GM19023 (cell line): ENCODE measurements around the gene RFTN1.

Source experiments
- ATAC-seq: cut with Tn5 transposase; IDR thresholded peaks from one replicate; pipeline ENCODE4 v1.9.1; 2021; ENCODE audit warnings: mild to moderate bottlenecking, moderate library complexity; ENCODE audit not compliant: unreplicated experiment

The RFTN1 gene

DNA sequence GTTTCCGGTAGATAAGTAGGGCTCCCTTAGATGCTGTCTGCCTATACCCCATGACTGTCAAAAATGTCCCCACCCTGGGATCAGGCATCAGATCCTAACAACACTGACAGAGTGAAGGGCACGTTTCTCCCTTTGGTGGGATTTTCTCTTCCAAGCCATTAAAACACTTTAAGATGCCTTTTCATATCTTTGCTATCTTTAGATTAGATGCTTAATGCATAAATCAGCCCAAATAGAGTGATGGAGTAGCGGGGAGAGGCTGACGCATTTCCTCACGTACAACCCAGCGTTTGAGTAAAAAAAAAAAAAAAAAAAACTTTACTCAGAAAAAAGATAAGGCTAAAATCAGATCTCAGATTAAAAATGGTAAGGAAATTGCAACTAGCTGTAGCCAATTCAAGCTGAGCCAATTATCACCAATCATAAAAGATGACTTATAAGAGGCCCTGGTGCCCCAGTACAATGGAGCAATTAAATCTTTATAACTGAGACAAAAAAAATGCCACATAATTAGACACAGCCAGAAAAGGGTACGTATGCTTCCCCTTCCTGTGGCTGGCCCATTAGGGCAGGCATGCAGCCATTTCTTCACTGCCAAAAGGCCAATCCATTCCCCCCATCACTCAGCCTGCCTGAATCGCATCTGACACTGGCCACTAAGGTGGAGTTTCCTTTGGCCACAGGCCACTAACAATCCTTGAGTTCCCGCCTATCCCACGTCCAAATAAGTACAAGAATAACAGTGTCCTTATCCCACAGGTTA, 45.0 kb downstream of the RFTN1 start:
- no peak for ATAC-seq

DNA sequence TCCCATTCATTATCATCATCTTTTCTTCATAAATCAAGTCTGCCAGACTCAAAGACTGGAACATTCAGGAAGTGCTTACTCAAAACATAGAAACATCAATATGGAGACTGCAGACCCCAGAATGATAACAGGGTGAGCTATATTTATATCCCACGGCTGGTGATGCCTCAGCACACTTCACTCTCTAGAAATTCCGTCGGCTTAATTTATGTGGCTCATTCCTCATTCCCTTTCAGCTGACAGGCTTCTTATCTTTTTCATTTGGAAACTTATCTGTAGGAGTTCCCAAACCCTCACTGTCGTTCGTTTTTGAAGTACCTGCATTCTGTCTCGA, 45.5 kb downstream of the RFTN1 start:
- no peak for ATAC-seq

DNA sequence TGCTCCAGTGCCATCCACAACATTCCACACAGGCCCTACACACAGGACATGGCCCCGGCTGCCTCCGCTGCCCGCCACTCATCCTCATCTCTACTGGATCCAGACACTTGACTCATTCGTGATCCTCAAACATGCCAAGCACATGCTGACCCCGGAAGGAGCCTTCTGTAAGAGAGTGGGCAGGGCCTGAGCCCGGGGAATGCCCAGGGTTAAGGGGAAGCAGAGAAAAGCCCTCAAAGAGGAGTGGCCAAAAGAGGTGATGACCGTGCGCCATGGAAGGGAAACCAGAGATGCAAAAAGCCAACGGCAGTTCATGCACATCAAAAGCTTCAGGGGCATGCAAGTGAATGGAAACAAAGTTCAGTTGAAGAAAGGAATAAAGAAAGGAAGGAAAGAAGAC, 46.1 kb downstream of the RFTN1 start:
- peak; percentile 89 for ATAC-seq

DNA sequence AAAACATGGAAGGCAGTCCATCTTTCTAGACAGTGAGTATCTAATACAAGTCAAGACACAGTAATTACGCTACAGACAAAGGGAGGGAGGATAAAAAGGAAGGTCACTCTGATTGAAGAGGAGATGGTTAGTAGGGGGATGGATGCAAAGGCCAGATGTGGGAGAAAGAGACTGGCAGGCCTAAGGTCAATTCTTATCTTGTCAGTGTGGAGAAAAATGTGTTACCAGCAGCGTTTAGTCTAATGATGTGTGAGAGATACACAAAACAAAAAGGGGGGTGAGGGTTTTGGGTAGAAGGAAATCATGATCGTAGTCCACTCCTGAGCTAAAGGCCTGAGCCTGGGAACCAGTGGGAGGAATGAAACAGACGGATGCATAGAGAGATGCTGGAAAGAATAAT, 46.7 kb downstream of the RFTN1 start:
- no peak for ATAC-seq

DNA sequence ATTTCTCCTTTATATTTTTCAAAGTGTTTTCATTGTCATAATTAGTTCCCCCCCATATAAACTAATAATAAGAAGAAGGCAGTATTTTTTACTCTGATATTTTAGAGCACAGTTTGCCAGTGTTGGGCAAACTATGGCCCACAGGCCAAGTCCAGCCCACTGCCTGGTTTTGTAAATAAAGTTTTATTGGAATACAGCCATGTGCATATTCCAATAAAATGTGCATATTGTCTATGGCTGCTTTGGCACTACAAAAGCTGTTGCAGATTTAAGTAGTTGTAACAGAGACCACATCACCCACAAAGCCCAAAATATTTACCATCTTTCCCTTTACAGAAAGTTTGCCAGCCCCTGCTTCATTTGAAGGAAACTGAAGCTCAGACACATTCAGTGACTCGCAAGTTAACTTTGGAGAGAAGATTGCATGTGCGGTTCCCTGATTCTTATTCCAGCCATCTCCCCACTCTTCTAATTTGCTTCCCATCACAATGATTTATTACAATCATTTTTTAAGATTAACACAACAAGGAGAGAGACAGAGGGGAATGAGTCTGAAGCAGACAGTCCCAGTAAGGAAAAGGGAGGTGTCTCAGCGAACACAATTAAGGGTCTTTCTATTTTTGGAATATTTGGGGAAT, 48.9 kb downstream of the RFTN1 start:
- no peak for ATAC-seq

DNA sequence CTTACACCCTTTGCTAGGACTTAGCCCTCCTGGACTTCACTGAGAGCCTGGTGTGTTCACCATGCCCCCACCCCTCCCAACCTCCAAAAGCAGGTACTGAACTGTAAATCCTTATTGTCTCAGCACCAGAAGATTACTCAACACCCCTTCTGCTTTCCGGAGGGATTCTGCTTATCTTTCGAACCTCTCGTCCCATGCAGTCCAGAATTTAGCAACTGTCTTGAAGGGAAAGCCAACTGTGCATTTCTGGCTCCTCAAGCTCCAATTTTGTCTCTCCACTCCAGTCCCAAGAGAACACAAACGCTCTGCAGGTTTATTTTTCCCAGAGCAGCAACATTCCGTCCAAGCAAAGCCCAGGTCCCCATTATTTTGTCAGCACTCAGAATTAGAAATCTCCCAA, 49.6 kb downstream of the RFTN1 start:
- ATAC-seq, result no peak

DNA sequence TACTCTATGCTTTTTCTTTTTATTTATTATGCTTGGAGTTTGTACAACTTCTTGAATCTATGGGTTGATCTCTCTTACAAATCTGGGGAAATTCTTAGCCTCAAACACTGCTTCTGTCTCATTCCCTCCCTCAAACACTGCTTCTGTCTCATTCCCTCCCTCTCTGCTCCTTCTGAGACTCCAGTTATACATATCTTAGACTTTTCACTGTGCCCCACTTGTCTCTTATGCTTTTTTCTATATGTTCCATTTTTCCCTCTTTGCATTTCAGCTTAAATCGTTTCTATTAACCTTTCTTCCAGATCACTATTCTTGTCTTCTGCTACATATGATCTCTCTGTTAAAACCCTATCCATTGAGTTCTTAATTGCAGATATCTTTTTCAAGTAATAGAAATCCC, 50.4 kb downstream of the RFTN1 start:
- ATAC-seq, result no peak

DNA sequence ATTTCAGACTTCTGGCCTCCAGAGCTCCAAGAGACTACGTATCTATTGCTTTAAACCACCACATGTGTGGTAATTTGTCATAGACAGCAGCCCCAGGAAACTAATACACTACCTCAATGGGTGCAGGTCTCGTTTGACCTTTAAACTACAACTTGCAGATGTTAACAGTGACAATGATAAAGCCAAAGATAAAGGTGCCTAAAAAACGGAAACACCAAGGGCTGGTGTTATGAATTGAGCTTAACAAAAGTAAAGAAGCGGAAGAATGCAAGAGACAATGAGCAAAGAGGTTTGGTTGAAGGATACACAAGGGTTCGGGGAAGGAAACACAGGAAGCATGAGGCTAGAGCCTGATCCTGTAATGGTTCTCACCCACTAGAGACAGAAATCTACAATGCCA, 50.8 kb downstream of the RFTN1 start:
- no peak for ATAC-seq

DNA sequence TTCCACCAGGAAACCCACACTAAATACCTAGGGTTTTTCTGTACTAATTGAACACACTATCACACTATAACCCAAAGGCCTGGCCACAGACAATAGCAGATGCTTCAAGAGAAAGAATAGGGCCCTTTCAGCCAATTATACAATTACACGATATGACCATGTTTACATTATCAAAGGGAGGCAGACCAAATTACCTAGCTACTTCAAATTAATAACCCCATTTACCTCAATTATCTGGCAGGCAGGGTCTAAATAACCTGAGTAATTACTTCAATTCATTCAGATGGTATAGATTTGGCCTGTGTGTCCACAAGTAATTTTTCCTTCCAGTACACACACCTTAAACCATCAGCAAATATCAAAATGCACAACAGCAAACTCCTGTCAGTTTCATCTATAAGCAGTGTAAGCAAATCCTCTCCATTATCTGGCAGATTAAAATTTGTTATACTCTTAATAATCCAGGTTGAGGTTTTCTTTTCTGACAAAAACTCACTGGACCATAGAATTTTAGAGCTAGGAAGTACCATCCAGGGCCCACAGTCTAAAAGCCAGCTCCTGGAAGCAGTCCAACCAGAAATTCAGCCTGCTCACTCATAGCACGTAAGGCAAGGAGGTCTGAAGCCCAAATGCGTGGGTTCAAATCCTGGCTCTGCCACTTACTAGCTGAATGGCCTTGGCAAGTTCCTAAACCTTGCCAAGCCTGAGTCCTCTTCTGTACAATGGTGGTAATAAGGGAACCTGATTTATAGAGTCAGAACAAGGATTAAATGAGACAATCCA, 51.8 kb downstream of the RFTN1 start:
- no peak for ATAC-seq

DNA sequence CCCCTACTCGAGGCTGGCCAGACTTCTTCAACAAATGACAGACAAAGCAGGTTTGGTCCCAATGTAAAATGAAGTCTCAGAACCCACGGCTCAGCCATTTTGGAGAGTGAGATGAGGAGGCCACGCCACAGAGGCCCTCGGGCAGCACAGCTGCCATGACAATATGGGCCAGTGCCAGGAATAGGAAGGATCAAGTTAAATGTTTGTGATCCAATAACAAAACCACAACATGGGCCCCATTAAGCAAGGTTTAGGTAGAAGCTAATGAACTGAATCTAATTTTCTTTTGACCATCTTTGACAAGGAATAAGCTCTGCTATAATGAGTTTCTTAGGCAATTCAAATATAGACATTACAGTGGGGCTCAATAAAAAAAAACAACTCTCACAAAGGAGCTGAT, 52.6 kb downstream of the RFTN1 start:
- ATAC-seq, result no peak

DNA sequence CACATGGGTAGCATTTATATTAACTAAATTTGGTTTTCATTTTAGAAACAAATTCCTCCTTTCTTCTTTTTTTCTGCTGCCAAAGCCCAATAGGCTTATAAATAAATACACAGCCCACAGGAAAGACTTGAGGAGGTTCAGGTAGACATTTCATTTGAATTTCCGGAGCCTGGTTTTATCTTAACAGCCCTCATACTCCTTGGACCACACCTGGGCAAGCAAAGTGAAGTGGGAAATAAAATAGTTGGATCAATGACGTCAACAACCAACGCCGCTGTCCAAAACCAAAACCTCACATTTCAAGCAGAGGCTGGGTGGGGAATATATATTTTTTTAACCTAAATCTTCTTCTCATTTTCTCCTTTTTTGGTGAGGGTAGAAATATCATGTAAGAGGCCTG, 53.2 kb downstream of the RFTN1 start:
- no peak for ATAC-seq

DNA sequence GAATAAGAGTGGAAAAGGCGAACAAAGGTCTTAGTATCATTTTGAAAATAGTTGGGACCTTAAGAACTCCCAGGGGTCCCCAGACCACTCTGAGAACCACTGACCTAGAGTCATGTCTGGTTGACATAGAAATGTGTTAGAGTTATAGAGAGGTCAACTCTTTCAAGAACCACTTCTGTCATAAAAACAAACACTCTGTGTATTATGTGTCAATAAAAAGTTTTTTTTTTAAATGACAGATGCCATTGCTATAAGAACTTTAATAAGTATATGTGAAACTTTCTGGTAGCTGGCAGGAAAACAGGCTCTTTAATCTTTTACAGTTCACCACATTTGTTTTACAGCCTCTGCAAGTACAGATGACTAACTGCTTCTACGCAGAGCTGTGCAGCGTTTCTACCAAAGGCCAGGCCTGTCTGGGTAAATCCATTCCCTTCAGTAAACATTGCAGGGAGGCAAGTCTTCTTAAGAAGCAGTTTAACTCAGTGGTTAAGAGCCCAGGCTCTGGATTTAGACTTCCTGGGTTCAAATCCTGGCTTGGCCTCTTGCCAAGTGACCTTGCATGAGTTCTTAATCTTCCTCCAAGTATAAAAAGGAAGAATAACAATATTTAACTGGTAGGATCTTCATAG, 56.6 kb downstream of the RFTN1 start:
- no peak for ATAC-seq

DNA sequence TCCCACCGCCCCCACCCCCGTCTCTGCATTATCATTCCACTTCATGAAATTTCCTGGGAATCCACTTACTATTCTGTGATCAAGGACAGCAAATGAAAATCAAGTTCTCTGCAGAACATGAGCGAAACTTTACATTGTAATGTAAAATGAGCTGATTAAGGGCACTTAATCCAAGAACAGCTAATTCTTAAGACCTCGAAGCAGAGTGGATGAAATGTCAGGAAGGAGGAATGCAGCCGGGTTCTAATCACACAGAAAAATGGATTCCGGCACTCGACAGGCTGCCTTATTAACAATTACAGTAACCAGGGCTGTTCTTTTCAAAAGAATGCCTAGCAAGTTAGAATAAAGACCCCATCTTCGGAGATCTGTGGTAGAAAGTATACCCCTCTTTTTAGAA, 57.5 kb downstream of the RFTN1 start:
- ATAC-seq, result no peak

DNA sequence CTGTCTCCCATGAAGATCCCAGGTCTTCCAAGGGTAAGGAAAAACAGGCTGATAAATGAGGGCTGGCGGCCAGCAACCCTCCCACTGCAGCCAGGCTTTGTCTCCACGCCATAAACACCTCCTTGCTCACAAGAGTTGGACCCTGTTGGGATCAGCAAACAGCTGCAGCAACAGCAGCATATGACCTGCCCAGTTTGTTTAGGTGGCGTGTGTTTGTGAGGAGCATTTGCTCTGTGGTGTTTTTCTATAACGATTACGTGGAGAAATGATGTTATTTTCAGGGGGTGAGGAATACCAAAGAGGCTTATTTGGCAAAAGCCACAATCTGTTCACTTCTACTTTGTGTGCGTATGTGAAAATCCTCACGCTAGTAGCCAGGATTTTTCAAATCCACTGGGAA, 58.5 kb downstream of the RFTN1 start:
- ATAC-seq, result no peak

DNA sequence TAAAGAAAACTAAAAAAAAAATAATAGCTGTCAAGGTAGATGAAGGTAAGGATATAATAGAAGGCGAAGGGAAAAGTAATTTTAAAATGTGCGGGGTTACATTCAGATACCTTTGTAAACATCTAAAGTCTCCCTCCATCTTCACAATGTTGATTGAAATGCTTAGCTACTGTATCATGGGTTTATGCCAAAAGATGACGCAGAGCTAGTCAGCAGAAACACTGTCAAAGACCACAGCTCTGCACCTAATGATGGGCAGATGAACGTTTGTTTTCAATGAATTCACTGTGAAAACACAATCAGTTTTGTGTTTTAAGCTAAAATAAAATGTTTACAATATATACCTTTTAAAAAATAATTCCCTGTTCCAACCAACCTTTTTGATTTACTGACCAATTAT, 61.2 kb downstream of the RFTN1 start:
- ATAC-seq, result no peak

DNA sequence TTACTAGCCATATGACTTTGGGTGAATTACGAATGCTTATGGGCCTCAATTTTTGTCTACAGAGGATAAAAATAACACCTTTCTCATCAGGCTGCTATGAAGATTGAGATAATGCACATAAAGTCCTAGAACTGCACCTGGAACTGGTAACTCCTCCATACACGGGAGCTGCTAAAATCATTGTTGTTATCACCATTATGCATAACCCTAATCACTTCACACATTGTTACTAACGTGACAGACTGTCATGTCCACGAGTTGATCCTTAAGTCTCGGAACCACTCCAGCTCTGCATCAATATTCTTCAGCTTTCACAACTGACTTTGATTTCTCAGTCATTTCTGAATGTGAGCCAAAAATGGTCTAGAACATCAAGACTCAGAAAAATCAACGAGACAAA, 64.1 kb downstream of the RFTN1 start:
- no peak for ATAC-seq

DNA sequence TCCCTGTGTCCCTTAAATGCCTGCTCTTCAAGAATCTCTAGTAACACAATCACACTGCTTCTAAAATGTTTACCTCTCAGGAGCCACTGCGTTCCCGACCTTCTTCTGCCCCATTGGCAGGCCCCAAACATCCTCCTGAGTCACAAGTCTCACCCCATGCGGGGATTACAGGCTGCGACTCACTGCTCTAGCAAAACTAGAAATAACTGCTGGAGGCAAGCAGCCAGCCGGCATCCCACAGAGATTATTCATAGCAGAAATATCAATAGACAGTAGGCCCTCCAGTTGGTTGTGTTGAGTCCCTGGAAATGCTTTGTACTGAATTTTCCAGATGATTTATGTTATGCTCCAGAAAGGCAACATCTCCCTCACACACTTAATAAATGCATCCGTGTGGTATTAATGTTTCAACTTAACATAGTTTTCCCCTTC, 64.8 kb downstream of the RFTN1 start:
- ATAC-seq, result no peak

DNA sequence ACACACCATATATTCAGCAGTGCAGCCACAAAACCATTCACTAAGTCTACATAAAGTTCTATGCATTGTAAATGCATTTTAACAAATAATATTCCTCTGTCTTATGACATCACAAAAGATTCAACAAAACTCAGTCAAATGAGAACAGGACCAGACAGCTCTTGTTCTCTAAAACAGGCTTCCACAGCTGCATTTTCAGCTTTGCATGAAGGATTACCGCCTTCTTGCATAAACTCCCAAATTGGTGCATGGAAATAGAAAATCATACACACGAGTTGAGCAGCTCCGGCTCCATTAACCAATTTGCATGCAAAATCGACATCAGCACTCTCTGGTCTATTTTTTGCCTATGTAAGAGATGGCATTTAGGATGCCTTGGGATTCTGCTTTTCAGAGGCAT, 66.4 kb downstream of the RFTN1 start:
- ATAC-seq, result no peak

DNA sequence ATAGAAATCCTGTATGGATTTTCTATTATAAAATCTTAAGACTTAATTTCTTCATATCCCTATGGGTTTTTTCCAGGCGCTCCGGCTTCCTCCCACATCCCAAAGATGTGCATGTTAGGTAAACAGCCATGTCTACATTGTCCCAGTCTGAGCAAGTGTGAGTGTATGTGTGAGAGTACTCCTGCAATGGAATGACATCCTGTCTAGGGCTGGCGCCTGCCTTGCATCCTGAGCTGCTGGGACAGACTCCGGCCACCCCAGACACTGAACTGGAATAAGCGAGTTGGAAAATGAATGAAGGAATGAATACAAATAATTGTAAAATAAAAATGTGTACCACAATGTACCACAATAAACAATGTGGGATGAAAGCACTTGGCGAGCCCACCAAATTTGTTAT, 69.2 kb downstream of the RFTN1 start:
- no peak for ATAC-seq

DNA sequence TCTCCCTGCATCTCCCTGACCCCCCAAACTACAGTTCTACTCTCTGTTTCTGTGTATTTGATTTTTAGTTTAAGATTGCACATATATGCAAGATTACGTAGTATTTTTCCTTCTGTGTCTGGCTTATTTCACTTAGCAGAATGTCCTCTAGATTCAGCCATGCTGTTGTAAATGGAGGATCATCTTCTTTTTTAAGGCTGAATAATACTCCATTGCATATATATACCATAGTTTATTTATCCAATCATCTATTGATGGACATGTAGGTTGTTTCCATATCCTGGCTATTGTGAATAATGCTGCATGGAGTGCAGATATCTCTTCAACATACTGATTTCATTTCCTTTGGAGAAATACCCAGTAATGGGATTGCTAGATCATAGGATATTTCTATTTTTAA, 70.8 kb downstream of the RFTN1 start:
- ATAC-seq, result no peak

DNA sequence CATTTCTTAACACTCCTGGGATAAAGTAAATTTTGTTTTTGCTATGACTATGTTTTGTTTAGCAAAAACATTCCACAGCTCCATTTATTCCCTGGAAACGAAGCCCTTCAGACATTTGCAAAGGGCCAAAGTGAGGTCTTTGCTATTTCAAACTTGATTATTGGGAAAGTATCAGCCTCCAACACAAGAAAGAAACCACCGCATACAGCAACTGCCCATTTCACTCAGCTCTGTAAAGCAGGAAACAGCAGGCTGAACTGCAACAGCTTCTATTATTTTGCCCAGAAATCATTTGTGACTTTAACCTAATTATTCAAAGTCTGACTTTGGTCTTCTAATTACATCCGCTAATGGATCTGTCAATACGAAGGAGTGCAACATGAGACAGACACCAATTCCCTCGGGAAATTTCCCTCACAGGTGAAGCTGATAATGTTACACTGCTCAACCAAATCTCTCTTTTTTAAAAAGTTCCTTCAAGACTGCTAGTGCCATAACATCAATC, 72.1 kb downstream of the RFTN1 start:
- ATAC-seq, result no peak
